Glutamatergic neuron (in vitro differentiated cells): ENCODE results near the gene ATF7. TPM values are rescaled to one million over a fixed set of nuclear protein-coding genes. Genes with fewer than 3 reads are reported as not detected.

Experiments used
- DNase-seq: peaks from one replicate; pipeline ENCODE4 v3.0.0; 2022
- H3K27ac Mint-ChIP-seq: one replicate; pipeline ENCODE4 v1.8.0; 2020; ENCODE audit warnings: mild to moderate bottlenecking, mixed read lengths, inconsistent platforms; ENCODE audit not compliant: unreplicated experiment
- H3K27me3 Mint-ChIP-seq: one replicate; pipeline ENCODE4 v1.8.0; 2020; ENCODE audit warnings: mild to moderate bottlenecking, moderate library complexity, mixed read lengths, inconsistent platforms; ENCODE audit not compliant: unreplicated experiment
- H3K36me3 Mint-ChIP-seq: one replicate; pipeline ENCODE4 v1.8.0; 2020; ENCODE audit warnings: mild to moderate bottlenecking, mixed read lengths, inconsistent platforms; ENCODE audit not compliant: unreplicated experiment
- H3K4me1 Mint-ChIP-seq: one replicate; pipeline ENCODE4 v1.8.0; 2020; ENCODE audit warnings: mild to moderate bottlenecking, low read depth, mixed read lengths, inconsistent platforms; ENCODE audit not compliant: unreplicated experiment
- H3K4me3 Mint-ChIP-seq: one replicate; pipeline ENCODE4 v1.8.0; 2020; ENCODE audit warnings: mild to moderate bottlenecking, mixed read lengths, inconsistent platforms; ENCODE audit not compliant: unreplicated experiment
- H3K9me3 Mint-ChIP-seq: one replicate; pipeline ENCODE4 v1.8.0; 2020; ENCODE audit warnings: mild to moderate bottlenecking, moderate library complexity, mixed read lengths, inconsistent platforms; ENCODE audit not compliant: unreplicated experiment
- CTCF ChIP-seq: fragments of 200-600 bp; sonication (generic); IDR thresholded peaks from one replicate; pipeline ENCODE4 v1.5.0; 2021; ENCODE audit not compliant: partially characterized antibody, unreplicated experiment
- total RNA-seq: library from RNA; stranded (reverse); fragmentation: NEBNext Ultra II Directional; extraction: Animal tissue kit (Norgen Biotek cat#: 25700); gene quantifications from one replicate; pipeline ENCODE4 v1.2.1, GENCODE V29; 2021; ENCODE audit not compliant: unreplicated experiment

Gene ATF7
- total RNA-seq, 1 donor from 2014 or later, result 36.0 TPM

DNA sequence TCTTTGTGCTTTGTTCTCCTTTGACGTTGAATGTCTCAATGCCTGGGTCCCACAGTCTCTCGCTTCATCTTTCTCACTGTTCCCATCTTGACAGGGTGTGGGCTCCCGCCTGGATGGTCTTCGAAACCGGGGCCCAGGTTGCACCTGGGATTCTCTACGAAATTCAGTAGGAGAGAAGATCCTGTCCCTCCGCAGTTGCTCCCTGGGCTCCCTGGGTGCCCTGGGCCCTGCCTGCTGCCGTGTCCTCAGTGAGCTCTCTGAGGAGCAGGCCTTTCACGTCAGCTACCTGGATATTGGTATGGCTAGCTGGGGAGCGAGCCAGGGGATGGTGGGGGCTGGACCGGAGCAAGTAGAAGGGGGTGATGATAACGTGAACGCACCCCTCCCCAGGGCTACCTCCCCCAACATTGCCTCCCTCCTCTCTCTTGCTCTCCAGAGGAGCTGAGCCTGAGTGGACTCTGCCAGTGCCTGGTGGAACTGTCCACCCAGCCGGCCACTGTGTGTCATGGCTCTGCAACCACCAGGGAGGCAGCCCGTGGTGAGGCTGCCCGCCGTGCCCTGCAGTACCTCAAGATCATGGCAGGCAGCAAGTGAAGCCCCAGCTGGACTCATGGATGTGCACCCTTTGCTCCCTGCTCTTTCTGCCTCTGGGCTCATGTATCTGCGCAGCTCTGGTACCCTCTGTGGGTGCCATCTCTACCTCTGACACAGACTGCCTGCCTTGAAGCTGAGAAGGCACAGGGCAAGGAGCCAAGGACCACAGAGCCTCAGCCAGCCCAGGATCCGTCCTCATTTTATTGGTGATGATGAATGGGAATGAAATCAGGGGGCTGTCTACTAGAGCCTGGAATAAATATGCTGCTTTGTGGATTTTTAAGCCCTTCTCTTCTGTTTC is 120.4 kb downstream of the ATF7 start:
- Mint-ChIP-seq H3K4me3 (no peak overlapping the region), H3K27ac (peak overlapping the region; percentile 64)
- no peak for TF ChIP-seq CTCF

DNA sequence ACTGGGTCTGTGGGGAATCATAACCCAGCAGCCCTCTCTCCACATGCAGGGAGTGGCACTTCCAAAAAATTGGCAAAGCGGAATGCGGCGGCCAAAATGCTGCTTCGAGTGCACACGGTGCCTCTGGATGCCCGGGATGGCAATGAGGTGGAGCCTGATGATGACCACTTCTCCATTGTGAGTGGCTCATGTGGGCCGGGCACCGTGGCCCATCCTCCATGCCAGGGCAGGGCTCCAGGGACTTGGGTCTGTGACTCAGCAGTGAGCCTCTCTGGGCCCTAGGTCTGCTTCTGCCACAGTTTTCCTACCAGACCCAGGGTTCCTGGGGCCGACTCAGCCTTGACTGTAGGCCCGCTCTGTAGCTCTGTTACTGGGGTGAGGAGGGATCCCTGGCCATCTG is 121.1 kb downstream of the ATF7 start:
- Mint-ChIP-seq H3K36me3 (no peaks in the 10 kb centered on the region), H3K9me3 (peaks cover under 1% of the 10 kb centered on the region), H3K27me3 (peaks cover 11% of the 10 kb centered on the region), H3K27ac (peak overlapping the region; percentile 64), H3K4me3 (no peak overlapping the region), H3K4me1 (peaks cover 12% of the 10 kb centered on the region)
- no peak for TF ChIP-seq CTCF
- DNase-seq, result no peak

More for the DNA sequence above, 120.4 kb downstream of the ATF7 start:
- H3K36me3 Mint-ChIP-seq, result no peaks in the 10 kb centered on the region
- H3K27me3 Mint-ChIP-seq, result peaks cover 7% of the 10 kb centered on the region
- DNase-seq, result no peak
- peaks cover 3% of the 10 kb centered on the region for H3K9me3 Mint-ChIP-seq
- H3K4me1 Mint-ChIP-seq, result peaks cover 12% of the 10 kb centered on the region

DNA sequence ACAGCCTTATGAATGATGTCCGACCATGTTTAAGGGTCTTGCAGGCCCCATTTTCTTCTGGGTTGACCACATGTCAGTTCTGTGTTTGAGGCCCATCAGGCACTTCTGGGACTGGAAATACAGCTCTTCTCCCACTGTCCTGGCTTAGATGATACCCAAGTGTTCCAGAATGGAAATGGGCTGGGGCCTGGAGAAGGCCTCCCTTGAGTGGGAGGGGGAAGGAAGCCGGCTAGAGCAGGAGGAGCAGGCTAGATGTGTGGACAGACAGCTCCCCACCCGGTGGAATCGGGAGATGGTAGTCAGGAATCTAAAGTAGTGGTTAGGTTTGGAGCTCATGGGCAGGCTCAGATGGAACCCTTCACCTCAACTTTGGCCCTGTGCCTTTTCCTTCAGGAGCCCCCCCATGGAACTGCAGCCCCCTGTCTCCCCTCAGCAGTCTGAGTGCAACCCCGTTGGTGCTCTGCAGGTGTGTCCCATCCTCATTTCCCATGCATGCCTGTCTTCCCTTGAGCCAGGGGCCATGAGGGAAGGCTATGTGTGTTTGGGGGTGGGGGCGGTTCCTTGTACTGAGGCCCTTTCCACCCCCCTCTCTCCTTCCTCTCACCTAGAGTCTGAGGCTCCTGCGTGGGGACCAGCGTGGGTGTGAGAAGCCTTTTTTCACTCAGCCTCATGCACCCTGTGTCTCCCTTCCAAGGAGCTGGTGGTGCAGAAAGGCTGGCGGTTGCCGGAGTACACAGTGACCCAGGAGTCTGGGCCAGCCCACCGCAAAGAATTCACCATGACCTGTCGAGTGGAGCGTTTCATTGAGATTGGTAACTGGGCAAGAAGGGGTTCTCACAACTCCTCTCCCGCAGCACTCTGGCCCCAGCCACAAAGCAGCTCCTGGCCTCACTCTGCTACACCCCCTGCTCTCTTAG is 121.9 kb downstream of the ATF7 start:
- Mint-ChIP-seq H3K9me3 (peaks cover 4% of the 10 kb centered on the region), H3K4me1 (peaks cover 15% of the 10 kb centered on the region), H3K27me3 (peaks cover 16% of the 10 kb centered on the region), H3K4me3 (no peak overlapping the region), H3K36me3 (no peaks in the 10 kb centered on the region), H3K27ac (no peak overlapping the region)
- DNase-seq, result no peak
- no peak for TF ChIP-seq CTCF

- H3K4me3 Mint-ChIP-seq, result no peak overlapping the region
- peaks cover 13% of the 10 kb centered on the region for H3K9me3 Mint-ChIP-seq
- H3K4me1 Mint-ChIP-seq, result peaks cover 16% of the 10 kb centered on the region
- DNase-seq, result no peak
- no peak overlapping the region for H3K27ac Mint-ChIP-seq
- peaks cover 26% of the 10 kb centered on the region for H3K27me3 Mint-ChIP-seq
- TF ChIP-seq CTCF, result no peak
- no peaks in the 10 kb centered on the region for H3K36me3 Mint-ChIP-seq
These were observed 123.0 kb downstream of the ATF7 start for GRCh38 chr12:53502983-53503728.
